ENCODE results near the gene SELPLG. TPM values are rescaled to one million over a fixed set of nuclear protein-coding genes. Genes with fewer than 3 reads are reported as not detected.

SELPLG gene
- polyA plus RNA-seq, 1 donor = 5.6 TPM

GRCh38 chr12:108610856-108611605, 22.7 kb downstream of the SELPLG start:
- Histone ChIP-seq H3K4me1 (ENCODE audit: control insufficient read depth, insufficient read depth, low read length) (no peaks in the 10 kb centered on the region), H3K36me3 (ENCODE audit: control insufficient read depth, insufficient read depth, low read length) (no peaks in the 10 kb centered on the region), H3K27ac (ENCODE audit: low read length) (no peak overlapping the region), H3K4me3 (ENCODE audit: low read length) (no peak overlapping the region), H3K9me3 (ENCODE audit: control insufficient read depth, low read depth, low read length) (peaks cover 1% of the 10 kb centered on the region), H3K27me3 (ENCODE audit: control insufficient read depth, insufficient read depth, low read length) (peaks cover 5% of the 10 kb centered on the region)
- no CpG with 5 or more reads among the region's 15 CpGs for WGBS (ENCODE audit: insufficient coverage, low lambda C conversion rate)
- DNase-seq = no peak

- Histone ChIP-seq H3K36me3 (ENCODE audit: control insufficient read depth, insufficient read depth, low read length) (no peaks in the 10 kb centered on the region), H3K27ac (ENCODE audit: low read length) (no peak overlapping the region), H3K4me1 (ENCODE audit: control insufficient read depth, insufficient read depth, low read length) (no peaks in the 10 kb centered on the region), H3K4me3 (ENCODE audit: low read length) (no peak overlapping the region), H3K9me3 (ENCODE audit: control insufficient read depth, low read depth, low read length) (peaks cover 7% of the 10 kb centered on the region), H3K27me3 (ENCODE audit: control insufficient read depth, insufficient read depth, low read length) (peaks cover 5% of the 10 kb centered on the region)
- no peak for DNase-seq
- no CpG with 5 or more reads among the region's 8 CpGs for WGBS (ENCODE audit: insufficient coverage, low lambda C conversion rate)
These were observed 23.3 kb downstream of the SELPLG start for GRCh38 chr12:108610336-108610815.

- no CpG with 5 or more reads among the region's 21 CpGs for WGBS (ENCODE audit: insufficient coverage, low lambda C conversion rate)
- H3K9me3 ChIP-seq (ENCODE audit: control insufficient read depth, low read depth, low read length) = peaks cover 7% of the 10 kb centered on the region
- DNase-seq = peak; percentile 63 to 64
- no peaks in the 10 kb centered on the region for H3K36me3 ChIP-seq (ENCODE audit: control insufficient read depth, insufficient read depth, low read length)
- H3K4me3 ChIP-seq (ENCODE audit: low read length) = no peak overlapping the region
- H3K4me1 ChIP-seq (ENCODE audit: control insufficient read depth, insufficient read depth, low read length) = no peaks in the 10 kb centered on the region
- H3K27me3 ChIP-seq (ENCODE audit: control insufficient read depth, insufficient read depth, low read length) = peaks cover 5% of the 10 kb centered on the region
- H3K27ac ChIP-seq (ENCODE audit: low read length) = no peak overlapping the region
These were observed 24.0 kb downstream of the SELPLG start for GRCh38 chr12:108609537-108610335.

- no peak overlapping the region for H3K27ac ChIP-seq (ENCODE audit: low read length)
- no peak for DNase-seq
- WGBS (ENCODE audit: insufficient coverage, low lambda C conversion rate) = no CpG with 5 or more reads among the region's 5 CpGs
- no peak overlapping the region for H3K4me3 ChIP-seq (ENCODE audit: low read length)
- peaks cover 5% of the 10 kb centered on the region for H3K27me3 ChIP-seq (ENCODE audit: control insufficient read depth, insufficient read depth, low read length)
- peaks cover 7% of the 10 kb centered on the region for H3K9me3 ChIP-seq (ENCODE audit: control insufficient read depth, low read depth, low read length)
- H3K36me3 ChIP-seq (ENCODE audit: control insufficient read depth, insufficient read depth, low read length) = no peaks in the 10 kb centered on the region
- no peaks in the 10 kb centered on the region for H3K4me1 ChIP-seq (ENCODE audit: control insufficient read depth, insufficient read depth, low read length)
These were observed 25.1 kb downstream of the SELPLG start for GRCh38 chr12:108608616-108609015.

GRCh38 chr12:108607981-108608600, 25.6 kb downstream of the SELPLG start:
- no CpG with 5 or more reads among the region's 10 CpGs for WGBS (ENCODE audit: insufficient coverage, low lambda C conversion rate)
- H3K36me3 ChIP-seq (ENCODE audit: control insufficient read depth, insufficient read depth, low read length) = no peaks in the 10 kb centered on the region
- H3K27ac ChIP-seq (ENCODE audit: low read length) = no peak overlapping the region
- peaks cover 5% of the 10 kb centered on the region for H3K27me3 ChIP-seq (ENCODE audit: control insufficient read depth, insufficient read depth, low read length)
- H3K4me3 ChIP-seq (ENCODE audit: low read length) = no peak overlapping the region
- DNase-seq = no peak
- no peaks in the 10 kb centered on the region for H3K4me1 ChIP-seq (ENCODE audit: control insufficient read depth, insufficient read depth, low read length)
- H3K9me3 ChIP-seq (ENCODE audit: control insufficient read depth, low read depth, low read length) = peaks cover 7% of the 10 kb centered on the region

GRCh38 chr12:108606492-108606891, 27.2 kb downstream of the SELPLG start:
- Histone ChIP-seq H3K9me3 (ENCODE audit: control insufficient read depth, low read depth, low read length) (peaks cover 7% of the 10 kb centered on the region), H3K27ac (ENCODE audit: low read length) (no peak overlapping the region), H3K4me1 (ENCODE audit: control insufficient read depth, insufficient read depth, low read length) (no peaks in the 10 kb centered on the region), H3K36me3 (ENCODE audit: control insufficient read depth, insufficient read depth, low read length) (no peaks in the 10 kb centered on the region), H3K27me3 (ENCODE audit: control insufficient read depth, insufficient read depth, low read length) (peaks cover 5% of the 10 kb centered on the region), H3K4me3 (ENCODE audit: low read length) (no peak overlapping the region)
- DNase-seq = no peak
- WGBS (ENCODE audit: insufficient coverage, low lambda C conversion rate) = no CpG with 5 or more reads among the region's 9 CpGs

GRCh38 chr12:108605690-108606406, 27.8 kb downstream of the SELPLG start:
- DNase-seq = no peak
- Histone ChIP-seq H3K4me3 (ENCODE audit: low read length) (no peak overlapping the region), H3K9me3 (ENCODE audit: control insufficient read depth, low read depth, low read length) (peaks cover 7% of the 10 kb centered on the region), H3K4me1 (ENCODE audit: control insufficient read depth, insufficient read depth, low read length) (no peaks in the 10 kb centered on the region), H3K27me3 (ENCODE audit: control insufficient read depth, insufficient read depth, low read length) (peaks cover 5% of the 10 kb centered on the region), H3K36me3 (ENCODE audit: control insufficient read depth, insufficient read depth, low read length) (no peaks in the 10 kb centered on the region), H3K27ac (ENCODE audit: low read length) (no peak overlapping the region)
- 100% methylated on average over 1 of the region's 4 CpGs for WGBS (ENCODE audit: insufficient coverage, low lambda C conversion rate)

- WGBS (ENCODE audit: insufficient coverage, low lambda C conversion rate) = no CpG with 5 or more reads among the region's 3 CpGs
- H3K9me3 ChIP-seq (ENCODE audit: control insufficient read depth, low read depth, low read length) = peaks cover 7% of the 10 kb centered on the region
- H3K27ac ChIP-seq (ENCODE audit: low read length) = no peak overlapping the region
- peaks cover 4% of the 10 kb centered on the region for H3K27me3 ChIP-seq (ENCODE audit: control insufficient read depth, insufficient read depth, low read length)
- no peaks in the 10 kb centered on the region for H3K36me3 ChIP-seq (ENCODE audit: control insufficient read depth, insufficient read depth, low read length)
- no peak for DNase-seq
- no peak overlapping the region for H3K4me3 ChIP-seq (ENCODE audit: low read length)
- H3K4me1 ChIP-seq (ENCODE audit: control insufficient read depth, insufficient read depth, low read length) = no peaks in the 10 kb centered on the region
These were observed 28.5 kb downstream of the SELPLG start for GRCh38 chr12:108605000-108605689.

GRCh38 chr12:108604208-108604941, 29.3 kb downstream of the SELPLG start:
- Histone ChIP-seq H3K4me3 (ENCODE audit: low read length) (no peak overlapping the region), H3K4me1 (ENCODE audit: control insufficient read depth, insufficient read depth, low read length) (no peaks in the 10 kb centered on the region), H3K36me3 (ENCODE audit: control insufficient read depth, insufficient read depth, low read length) (no peaks in the 10 kb centered on the region), H3K27ac (ENCODE audit: low read length) (no peak overlapping the region), H3K27me3 (ENCODE audit: control insufficient read depth, insufficient read depth, low read length) (no peaks in the 10 kb centered on the region), H3K9me3 (ENCODE audit: control insufficient read depth, low read depth, low read length) (peaks cover 7% of the 10 kb centered on the region)
- 0% methylated on average over 1 of the region's 14 CpGs for WGBS (ENCODE audit: insufficient coverage, low lambda C conversion rate)
- no peak for DNase-seq
